ENCODE data around the gene ZNF266. TPM values are rescaled to one million over a fixed set of nuclear protein-coding genes. Genes with fewer than 3 reads are reported as not detected.

Gene ZNF266
- total and polyA plus RNA-seq, 12 donors, result 4.8 to 22.9 (median 8.0) TPM

DNA sequence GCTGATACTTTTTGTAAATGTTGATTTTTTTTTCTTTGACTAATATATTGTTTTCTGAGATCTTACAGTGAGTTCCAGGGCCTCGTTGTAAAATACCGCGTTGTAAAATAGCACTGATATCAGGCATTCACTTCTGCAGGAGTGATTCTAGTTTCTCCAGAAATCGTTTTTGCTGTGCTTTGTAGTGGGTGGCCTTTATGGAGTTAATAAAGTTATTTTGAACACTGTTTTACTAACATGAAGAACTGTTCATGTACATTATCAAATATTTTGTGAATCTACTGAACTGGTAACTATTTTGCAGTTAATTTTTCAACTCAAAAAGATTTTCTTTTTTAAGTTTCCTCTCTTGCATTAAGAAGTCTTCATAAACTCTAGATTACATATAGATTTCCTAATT lies 985 bp upstream of the ZNF266 start:
- intact Hi-C loops (cut with DNase I), result loop anchor here in 7 of 10 donors (5.0 to 10.0 kb wide), 7 partner anchors 112 to 358 kb away; partner anchors contain the start of genes ZNF559 (in 2 of the 7) and ZNF317 (in 1 of the 7)
- Histone ChIP-seq H3K27me3 (no peaks in the 10 kb centered on the region), H3K4me1 (peaks cover 0 to 32% (median 17%) of the 10 kb centered on the region in 9 donors), H3K27ac (peak overlapping the region in 3 of 10 donors; percentile 87 to 96 (median 92)), H3K9me3 (peaks cover 0 to 31% (median 0%) of the 10 kb centered on the region in 11 donors), H3K36me3 (peaks cover 0 to 26% (median 17%) of the 10 kb centered on the region in 9 donors), H3K4me3 (peak overlapping the region in 6 of 10 donors; percentile 70 to 94 (median 87))
- TF ChIP-seq, protein P1, sequence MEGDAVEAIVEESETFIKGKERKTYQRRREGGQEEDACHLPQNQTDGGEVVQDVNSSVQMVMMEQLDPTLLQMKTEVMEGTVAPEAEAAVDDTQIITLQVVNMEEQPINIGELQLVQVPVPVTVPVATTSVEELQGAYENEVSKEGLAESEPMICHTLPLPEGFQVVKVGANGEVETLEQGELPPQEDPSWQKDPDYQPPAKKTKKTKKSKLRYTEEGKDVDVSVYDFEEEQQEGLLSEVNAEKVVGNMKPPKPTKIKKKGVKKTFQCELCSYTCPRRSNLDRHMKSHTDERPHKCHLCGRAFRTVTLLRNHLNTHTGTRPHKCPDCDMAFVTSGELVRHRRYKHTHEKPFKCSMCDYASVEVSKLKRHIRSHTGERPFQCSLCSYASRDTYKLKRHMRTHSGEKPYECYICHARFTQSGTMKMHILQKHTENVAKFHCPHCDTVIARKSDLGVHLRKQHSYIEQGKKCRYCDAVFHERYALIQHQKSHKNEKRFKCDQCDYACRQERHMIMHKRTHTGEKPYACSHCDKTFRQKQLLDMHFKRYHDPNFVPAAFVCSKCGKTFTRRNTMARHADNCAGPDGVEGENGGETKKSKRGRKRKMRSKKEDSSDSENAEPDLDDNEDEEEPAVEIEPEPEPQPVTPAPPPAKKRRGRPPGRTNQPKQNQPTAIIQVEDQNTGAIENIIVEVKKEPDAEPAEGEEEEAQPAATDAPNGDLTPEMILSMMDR (IDR thresholded peaks at IDR 0.05), result no peak
- ATAC-seq (no peak), DNase-seq (no peak)
- 75 to 81% methylated on average over 4 of the region's 4 CpGs for WGBS, 2 donors

DNA sequence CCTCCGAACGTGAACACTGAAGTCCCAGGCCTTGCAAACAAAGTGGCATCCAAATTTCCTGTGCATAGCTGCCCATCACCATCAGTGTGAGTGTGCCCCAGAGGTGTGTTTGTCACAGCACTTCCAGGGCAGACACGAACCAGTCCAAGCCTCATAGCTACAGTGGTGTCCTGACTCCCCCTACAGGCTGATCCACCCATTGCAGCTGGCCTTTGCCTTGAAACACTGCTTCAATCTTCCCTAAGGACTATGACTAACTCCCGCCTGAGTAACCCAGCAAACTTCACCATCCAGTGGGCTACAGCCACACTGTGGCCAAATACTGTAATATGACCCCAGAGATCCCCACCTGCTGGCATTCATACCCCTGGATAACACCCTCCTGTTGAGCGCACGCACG lies 3.9 kb downstream of the ZNF266 start:
- intact Hi-C loops (cut with DNase I), result loop anchor here in 6 of 10 donors (5.0 to 10.0 kb wide), 7 partner anchors 107 to 363 kb away; partner anchors contain the start of genes ZNF317 (in 1 of the 6) and ZNF559 (in 1 of the 6)
- H3K27me3 ChIP-seq, result no peaks in the 10 kb centered on the region
- H3K27ac ChIP-seq, result no peak overlapping the region
- peaks cover 0 to 11% (median 0%) of the 10 kb centered on the region in 11 donors for H3K9me3 ChIP-seq
- no peak overlapping the region for H3K4me3 ChIP-seq
- ATAC-seq, result peak in 2 of 8 donors; percentile 26 to 33
- peaks cover 0 to 29% (median 16%) of the 10 kb centered on the region in 9 donors for H3K4me1 ChIP-seq
- 85 to 86% methylated on average over 7 of the region's 7 CpGs for WGBS, 2 donors
- TF ChIP-seq, protein P1 (IDR thresholded peaks at IDR 0.05), result peak in 8 of 9 donors; percentile 29 to 66 (median 48)
- peaks cover 0 to 72% (median 40%) of the 10 kb centered on the region in 9 donors for H3K36me3 ChIP-seq
- DNase-seq, result peak; percentile 21 to 33

DNA sequence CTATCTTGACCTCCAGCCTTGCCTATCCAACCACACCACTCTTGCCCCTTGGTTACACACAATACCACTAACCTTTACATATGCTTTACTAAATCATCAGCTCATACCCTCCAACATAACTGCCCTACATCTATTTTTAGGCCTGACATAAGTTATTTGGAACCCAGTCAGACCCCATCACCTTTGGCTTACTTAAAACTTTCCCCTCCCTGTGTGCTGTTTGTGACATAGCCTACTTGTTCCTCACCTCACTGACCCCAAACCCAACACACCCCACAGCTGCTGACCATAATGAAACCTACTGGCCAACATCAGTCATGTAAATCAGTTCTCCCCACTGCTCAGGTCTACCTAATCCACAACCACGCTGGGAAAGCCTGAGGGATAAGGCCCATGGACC lies 4.9 kb downstream of the ZNF266 start:
- intact Hi-C loops (cut with DNase I), result loop anchor here in 6 of 10 donors (5.0 to 10.0 kb wide), 7 partner anchors 106 to 364 kb away; partner anchors contain the start of genes ZNF317 (in 1 of the 6) and ZNF559 (in 1 of the 6)
- TF ChIP-seq, protein P1 (IDR thresholded peaks at IDR 0.05), result no peak

DNA sequence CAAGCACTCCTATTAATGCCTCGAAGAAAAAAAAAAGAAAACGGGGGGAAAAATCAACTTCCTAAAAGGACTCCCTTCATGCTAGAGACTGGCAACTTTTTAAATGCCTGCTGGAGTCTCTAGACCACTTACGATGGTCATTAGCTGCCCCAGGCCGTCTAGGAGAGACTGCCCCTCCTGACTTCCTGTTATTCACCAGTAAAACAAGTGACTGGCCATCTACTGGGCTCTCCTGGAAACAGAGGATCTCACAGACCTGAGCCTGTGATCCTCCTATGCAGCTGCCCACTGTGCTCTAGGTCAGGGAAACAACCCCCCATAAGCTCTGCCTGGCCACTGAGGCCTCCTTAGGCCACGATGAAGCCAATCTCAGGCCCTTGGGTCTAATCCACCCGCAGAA lies 7.4 kb downstream of the ZNF266 start:
- Histone ChIP-seq H3K27me3 (no peaks in the 10 kb centered on the region), H3K4me3 (no peak overlapping the region), H3K36me3 (peaks cover 0 to 99% (median 68%) of the 10 kb centered on the region in 9 donors), H3K27ac (no peak overlapping the region), H3K9me3 (peaks cover 0 to 43% (median 4%) of the 10 kb centered on the region in 11 donors), H3K4me1 (no peaks in the 10 kb centered on the region)
- 84 to 85% methylated on average over 6 of the region's 6 CpGs for WGBS, 2 donors
- intact Hi-C loops (cut with DNase I), result no loop called here
- DNase-seq (no peak), ATAC-seq (no peak)
- TF ChIP-seq, protein P1 (IDR thresholded peaks at IDR 0.05), result no peak

More for the DNA sequence above, 4.9 kb downstream of the ZNF266 start:
- no peaks in the 10 kb centered on the region for H3K27me3 ChIP-seq
- H3K9me3 ChIP-seq, result peaks cover 0 to 19% (median 0%) of the 10 kb centered on the region in 11 donors
- no peak for DNase-seq
- H3K27ac ChIP-seq, result no peak overlapping the region
- ATAC-seq, result peak in 1 of 8 donors; percentile 43
- 92 to 98% methylated on average over 1 of the region's 1 CpG for WGBS, 2 donors
- H3K36me3 ChIP-seq, result peaks cover 0 to 82% (median 50%) of the 10 kb centered on the region in 9 donors
- no peak overlapping the region for H3K4me3 ChIP-seq
- H3K4me1 ChIP-seq, result peaks cover 0 to 19% (median 13%) of the 10 kb centered on the region in 9 donors

Measured in heart right ventricle (tissue), 16 donors.